ENCODE data around the gene MUCL3.

Gene MUCL3

GRCh38 chr6:30930506-30930905 is 10.3 kb upstream of the MUCL3 start:
- DNase-seq (ENCODE audit: low read depth, low spot score): no peak
- H3K9ac ChIP-seq (ENCODE audit: insufficient read length): no peak overlapping the region
- no peak overlapping the region for H3K27ac ChIP-seq
- no peak overlapping the region for H3K4me3 ChIP-seq
- no peaks in the 10 kb centered on the region for H3K9me3 ChIP-seq (ENCODE audit: low read depth, low read length)
- TF ChIP-seq EZH2 (IDR thresholded peaks at IDR 0.05) (no peak), POLR2AphosphoS5 (IDR thresholded peaks at IDR 0.05; ENCODE audit: borderline replicate concordance, low read depth, low read length) (no peak), FOXP2 (optimal IDR thresholded peaks at IDR 0.05; ENCODE audit: control extremely low read depth, extremely low read length, insufficient read depth) (no peak)
- peaks cover 2% of the 10 kb centered on the region; the same call in 1 of the 2 replicates for H3K36me3 ChIP-seq (ENCODE audit: insufficient read depth, low read length)

DNA sequence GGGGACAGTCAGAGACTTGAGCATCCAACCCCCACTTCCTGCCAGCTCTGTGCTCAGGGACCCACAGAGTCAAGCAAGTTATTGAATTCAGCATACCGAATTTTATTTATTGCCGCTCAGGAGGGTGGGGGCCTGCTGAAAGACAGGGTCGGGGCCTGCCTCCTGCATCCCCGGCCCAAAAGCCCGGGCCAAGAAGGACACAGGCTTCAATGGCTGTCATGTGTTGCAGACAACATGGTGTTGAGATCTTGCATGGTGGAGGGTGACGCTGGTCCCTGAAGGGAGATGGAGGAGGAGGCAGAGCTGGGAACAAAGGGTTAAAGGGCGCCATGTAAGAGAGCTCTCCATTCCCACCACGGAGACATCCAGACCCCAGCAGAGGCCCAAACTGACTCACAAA is 9.5 kb upstream of the MUCL3 start:
- no peak for DNase-seq (ENCODE audit: low read depth, low spot score)
- no peak overlapping the region for H3K27ac ChIP-seq
- no peaks in the 10 kb centered on the region for H3K9me3 ChIP-seq (ENCODE audit: low read depth, low read length)
- no peak overlapping the region for H3K4me3 ChIP-seq
- no peak overlapping the region for H3K9ac ChIP-seq (ENCODE audit: insufficient read length)
- peaks cover 2% of the 10 kb centered on the region; the same call in 1 of the 2 replicates for H3K36me3 ChIP-seq (ENCODE audit: insufficient read depth, low read length)
- TF ChIP-seq FOXP2 (optimal IDR thresholded peaks at IDR 0.05; ENCODE audit: control extremely low read depth, extremely low read length, insufficient read depth) (no peak), POLR2AphosphoS5 (IDR thresholded peaks at IDR 0.05; ENCODE audit: borderline replicate concordance, low read depth, low read length) (no peak), EZH2 (IDR thresholded peaks at IDR 0.05) (no peak)

DNA sequence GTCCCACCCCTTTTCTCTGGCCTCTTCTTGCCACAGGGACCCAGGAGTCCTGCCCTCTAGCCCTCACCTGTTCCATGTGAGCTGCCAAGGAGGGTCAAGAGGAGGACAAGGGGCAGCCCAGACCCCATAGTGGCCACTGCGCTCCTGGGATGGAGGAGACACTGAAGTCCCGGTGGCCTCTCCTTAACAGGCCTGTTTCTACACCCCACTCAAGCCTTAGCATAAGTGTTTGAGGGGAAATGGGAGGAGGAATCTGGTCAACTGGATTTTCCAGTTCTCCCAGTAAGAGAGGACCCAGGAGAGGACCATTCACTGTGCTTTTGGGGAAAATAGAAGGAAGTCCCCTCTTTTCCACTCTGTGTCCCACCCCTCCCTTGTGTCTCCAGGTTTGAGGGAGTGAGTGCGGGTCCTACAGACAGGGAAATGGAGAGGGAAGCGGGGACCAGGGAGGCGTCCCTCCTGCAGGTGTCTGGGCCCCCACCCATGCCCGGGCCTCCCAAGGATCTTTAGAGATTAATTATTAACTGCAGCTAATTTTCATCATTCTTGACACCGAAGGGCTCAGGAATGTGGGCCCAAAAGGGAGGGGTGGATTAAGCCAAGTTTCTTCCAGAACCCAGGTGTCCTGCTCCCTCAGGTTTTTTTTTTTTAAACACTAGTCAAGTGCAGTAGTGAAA is 8.7 kb upstream of the MUCL3 start, which contains the start of gene SFTA2:
Gene SFTA2, minus strand, starts transcription at position 202 of the 677 bp plus-strand sequence. Its CDS starts 74 bp downstream, at position 128.
- H3K9ac ChIP-seq (ENCODE audit: insufficient read length): no peak within 1 kb of the TSS
- no peak within 1 kb of the TSS for H3K27ac ChIP-seq
- no peak within 1 kb of the TSS for H3K4me3 ChIP-seq
- TF ChIP-seq EZH2 (IDR thresholded peaks at IDR 0.05): no peak
- TF ChIP-seq FOXP2 (optimal IDR thresholded peaks at IDR 0.05; ENCODE audit: control extremely low read depth, extremely low read length, insufficient read depth): no peak
- H3K9me3 ChIP-seq (ENCODE audit: low read depth, low read length): no peaks in the 10 kb centered on the region
- no peak for DNase-seq (ENCODE audit: low read depth, low spot score)
- H3K36me3 ChIP-seq (ENCODE audit: insufficient read depth, low read length): peaks cover 2% of the 10 kb centered on the region; the same call in 1 of the 2 replicates

- no peak overlapping the region for H3K4me3 ChIP-seq
- no peak for DNase-seq (ENCODE audit: low read depth, low spot score)
- no peak overlapping the region for H3K27ac ChIP-seq
- TF ChIP-seq FOXP2 (optimal IDR thresholded peaks at IDR 0.05; ENCODE audit: control extremely low read depth, extremely low read length, insufficient read depth): no peak
- H3K9ac ChIP-seq (ENCODE audit: insufficient read length): no peak overlapping the region
- H3K9me3 ChIP-seq (ENCODE audit: low read depth, low read length): no peaks in the 10 kb centered on the region
- H3K36me3 ChIP-seq (ENCODE audit: insufficient read depth, low read length): peaks cover 2% of the 10 kb centered on the region; the same call in 1 of the 2 replicates
These were observed 8.0 kb upstream of the MUCL3 start for GRCh38 chr6:30932665-30933365.

GRCh38 chr6:30935018-30935417 is 5.8 kb upstream of the MUCL3 start:
- Histone ChIP-seq H3K9ac (ENCODE audit: insufficient read length) (no peak overlapping the region), H3K36me3 (ENCODE audit: insufficient read depth, low read length) (no peaks in the 10 kb centered on the region), H3K27ac (no peak overlapping the region), H3K4me3 (no peak overlapping the region), H3K9me3 (ENCODE audit: low read depth, low read length) (no peaks in the 10 kb centered on the region)
- TF ChIP-seq EZH2 (IDR thresholded peaks at IDR 0.05) (no peak), POLR2AphosphoS5 (IDR thresholded peaks at IDR 0.05; ENCODE audit: borderline replicate concordance, low read depth, low read length) (no peak), FOXP2 (optimal IDR thresholded peaks at IDR 0.05; ENCODE audit: control extremely low read depth, extremely low read length, insufficient read depth) (no peak)
- no peak for DNase-seq (ENCODE audit: low read depth, low spot score)

GRCh38 chr6:30937265-30937664 is 3.5 kb upstream of the MUCL3 start:
- Histone ChIP-seq H3K4me3 (no peak overlapping the region), H3K9me3 (ENCODE audit: low read depth, low read length) (no peaks in the 10 kb centered on the region), H3K27ac (no peak overlapping the region), H3K9ac (ENCODE audit: insufficient read length) (no peak overlapping the region), H3K36me3 (ENCODE audit: insufficient read depth, low read length) (no peaks in the 10 kb centered on the region)
- TF ChIP-seq POLR2AphosphoS5 (IDR thresholded peaks at IDR 0.05; ENCODE audit: borderline replicate concordance, low read depth, low read length): no peak
- no peak for TF ChIP-seq FOXP2 (optimal IDR thresholded peaks at IDR 0.05; ENCODE audit: control extremely low read depth, extremely low read length, insufficient read depth)
- no peak for TF ChIP-seq EZH2 (IDR thresholded peaks at IDR 0.05)
- no peak for DNase-seq (ENCODE audit: low read depth, low spot score)

GRCh38 chr6:30938730-30939129 is 2.0 kb upstream of the MUCL3 start:
- Histone ChIP-seq H3K36me3 (ENCODE audit: insufficient read depth, low read length) (no peaks in the 10 kb centered on the region), H3K9me3 (ENCODE audit: low read depth, low read length) (no peaks in the 10 kb centered on the region), H3K9ac (ENCODE audit: insufficient read length) (no peak overlapping the region), H3K4me3 (no peak overlapping the region), H3K27ac (no peak overlapping the region)
- TF ChIP-seq POLR2AphosphoS5 (IDR thresholded peaks at IDR 0.05; ENCODE audit: borderline replicate concordance, low read depth, low read length) (no peak), EZH2 (IDR thresholded peaks at IDR 0.05) (no peak), FOXP2 (optimal IDR thresholded peaks at IDR 0.05; ENCODE audit: control extremely low read depth, extremely low read length, insufficient read depth) (no peak)
- no peak for DNase-seq (ENCODE audit: low read depth, low spot score)

DNA sequence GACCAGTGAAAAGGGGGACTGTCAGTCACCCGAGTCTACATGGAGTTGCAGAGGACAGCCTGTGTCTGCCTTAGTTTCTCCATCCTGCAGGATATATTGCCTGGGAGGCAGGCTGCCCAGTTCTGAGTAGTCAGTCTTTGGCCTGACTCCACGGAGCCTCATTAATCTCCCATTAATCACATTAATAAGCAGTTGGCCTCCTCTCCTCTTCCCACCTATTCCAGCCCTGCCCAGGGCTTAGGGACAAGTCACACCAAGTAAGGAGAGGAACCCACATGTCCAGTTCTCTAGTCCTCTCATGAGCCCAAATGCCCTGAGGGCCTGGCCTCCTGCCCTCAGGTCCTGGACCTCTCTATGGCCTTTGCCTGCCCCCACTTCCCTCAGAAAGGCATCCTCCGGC is 1.3 kb upstream of the MUCL3 start:
- Histone ChIP-seq H3K9me3 (ENCODE audit: low read depth, low read length) (no peaks in the 10 kb centered on the region), H3K27ac (no peak overlapping the region), H3K36me3 (ENCODE audit: insufficient read depth, low read length) (no peaks in the 10 kb centered on the region), H3K9ac (ENCODE audit: insufficient read length) (no peak overlapping the region), H3K4me3 (no peak overlapping the region)
- no peak for TF ChIP-seq EZH2 (IDR thresholded peaks at IDR 0.05)
- TF ChIP-seq POLR2AphosphoS5 (IDR thresholded peaks at IDR 0.05; ENCODE audit: borderline replicate concordance, low read depth, low read length): no peak
- TF ChIP-seq FOXP2 (optimal IDR thresholded peaks at IDR 0.05; ENCODE audit: control extremely low read depth, extremely low read length, insufficient read depth): no peak
- no peak for DNase-seq (ENCODE audit: low read depth, low spot score)

Measured in SK-N-MC (cell line).